GM21367 (cell line): ENCODE measurements around the gene C5.
A peak's percentile ranks its signal among the peaks of the same experiment; 100 is the strongest.
"Not testable (repeated sequence)": the region's sequence is repeated elsewhere in the genome, so short reads cannot be mapped to it uniquely, and the experiment has no call there.

ENCODE experiments used
- ATAC-seq: cut with Tn5 transposase; IDR thresholded peaks from one replicate; pipeline ENCODE4 v1.9.1; 2021; ENCODE audit not compliant: unreplicated experiment

C5 gene

GRCh38 chr9:120980951-120981350, 69.1 kb downstream of the C5 start:
- ATAC-seq, result no peak

DNA sequence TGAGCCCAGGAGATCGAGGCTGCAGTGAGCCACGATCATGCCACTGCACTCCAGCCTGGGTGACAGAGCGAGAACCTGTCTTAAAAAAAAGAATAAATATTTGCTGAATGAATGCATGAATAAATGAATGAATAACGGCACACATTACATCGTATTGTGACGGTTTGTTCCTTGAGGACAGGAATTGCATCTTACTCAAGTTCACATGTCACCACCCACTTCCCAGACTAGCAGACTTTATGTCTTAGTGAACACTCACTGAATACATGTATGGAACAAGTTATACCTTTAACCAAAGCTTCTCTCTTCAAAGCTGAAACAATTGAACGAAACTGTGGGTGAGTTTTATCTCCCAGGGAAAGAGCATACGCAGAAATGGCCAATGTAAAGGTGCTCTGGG, 70.3 kb downstream of the C5 start:
- no peak for ATAC-seq

GRCh38 chr9:120978987-120979386, 71.1 kb downstream of the C5 start:
- no peak for ATAC-seq

DNA sequence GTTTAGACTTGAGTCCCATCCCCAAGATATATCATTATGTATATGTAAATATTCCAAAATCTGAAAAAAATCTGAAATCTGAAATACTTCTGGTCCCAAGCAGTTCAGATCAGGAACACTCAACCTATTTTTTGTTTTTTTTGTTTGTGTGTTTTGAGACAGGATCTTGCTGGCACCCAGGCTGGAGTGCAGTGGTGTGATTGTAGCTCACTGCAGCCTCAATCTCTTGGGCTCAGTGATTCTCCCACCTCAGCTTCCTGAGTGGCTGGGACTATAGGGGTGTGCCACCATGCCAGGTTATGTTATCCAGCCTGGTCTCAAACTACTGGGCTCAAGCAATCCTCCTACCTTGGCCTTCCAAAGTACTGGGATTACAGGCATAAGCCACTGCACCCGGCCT, 72.8 kb downstream of the C5 start:
- no peak for ATAC-seq

DNA sequence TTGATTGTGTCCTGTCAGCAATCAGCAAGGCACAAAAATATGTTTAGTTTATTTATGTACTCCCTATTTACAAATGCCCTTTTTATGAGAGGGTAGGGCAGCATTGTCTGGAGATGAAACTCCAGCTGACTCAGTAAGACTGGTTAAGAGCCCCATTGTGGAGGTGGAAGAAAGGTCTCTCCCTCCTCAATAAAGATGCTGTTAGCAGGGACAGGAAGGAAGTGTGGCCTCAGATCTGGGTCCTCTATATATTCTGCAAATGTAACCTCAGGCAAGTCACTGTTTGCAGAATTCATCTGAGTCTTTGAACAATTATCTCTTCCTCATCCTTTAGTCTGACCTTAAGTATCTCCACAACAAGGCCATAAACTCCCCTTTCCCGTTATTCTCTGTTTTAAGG, 75.2 kb downstream of the C5 start:
- ATAC-seq, result no peak

GRCh38 chr9:120974181-120974580, 75.9 kb downstream of the C5 start:
- no peak for ATAC-seq

DNA sequence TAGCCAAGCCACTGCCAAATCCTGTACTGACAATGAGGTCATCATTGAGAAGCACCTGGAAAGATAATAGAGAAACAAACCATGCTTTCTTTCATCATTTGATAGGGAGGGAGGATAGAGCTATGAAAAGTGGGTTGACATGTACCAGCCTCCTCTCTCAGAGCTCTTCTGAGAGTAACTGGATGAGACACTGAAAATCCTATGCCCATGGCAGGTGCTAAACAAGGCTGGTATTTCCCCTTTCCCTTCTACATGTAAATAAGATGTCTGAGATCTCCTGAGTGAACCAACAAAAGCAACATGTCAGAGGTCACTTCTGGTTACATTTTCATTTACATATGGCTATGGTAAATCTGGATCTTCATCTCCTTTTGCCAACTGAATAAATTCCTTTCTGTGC, 78.1 kb downstream of the C5 start:
- no peak for ATAC-seq

DNA sequence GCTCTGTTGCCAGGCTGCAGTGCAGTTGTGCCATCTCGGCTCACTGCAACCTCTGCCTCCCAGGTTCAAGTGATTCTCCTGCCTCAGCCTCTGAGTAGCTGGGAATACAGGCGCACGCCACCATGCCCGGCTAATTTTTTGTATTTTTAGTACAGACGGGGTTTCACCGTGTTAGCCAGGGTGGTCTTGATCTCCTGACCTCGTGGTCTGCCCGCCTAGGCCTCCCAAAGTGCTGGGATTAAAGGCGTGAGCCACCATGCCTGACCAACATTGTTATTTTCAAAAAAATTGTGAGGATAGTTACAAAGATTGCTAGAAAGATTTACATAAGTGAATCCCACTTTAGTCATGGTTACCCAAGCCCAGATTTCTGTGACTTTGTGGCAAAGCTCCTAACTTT, 78.6 kb downstream of the C5 start:
- ATAC-seq, result not testable (repeated sequence)

DNA sequence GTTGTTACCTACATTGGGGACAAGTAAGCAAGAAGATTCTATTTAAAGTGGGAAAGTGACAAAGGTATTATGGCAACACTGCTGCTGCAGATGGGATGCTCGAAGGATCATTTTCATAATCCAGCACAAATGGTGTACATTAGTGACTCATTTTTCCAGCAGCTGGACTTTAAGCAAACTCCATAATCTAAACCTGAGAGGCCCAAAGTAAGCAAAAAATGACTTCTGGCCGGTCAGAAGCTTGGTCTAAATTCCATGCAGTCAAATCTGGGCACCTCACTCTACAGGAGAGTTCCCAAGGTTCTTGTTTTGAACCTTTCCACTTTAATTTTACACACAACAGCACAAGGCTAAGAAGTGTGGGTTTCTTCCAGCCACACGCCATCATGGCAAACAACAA, 79.8 kb downstream of the C5 start:
- ATAC-seq, result no peak

DNA sequence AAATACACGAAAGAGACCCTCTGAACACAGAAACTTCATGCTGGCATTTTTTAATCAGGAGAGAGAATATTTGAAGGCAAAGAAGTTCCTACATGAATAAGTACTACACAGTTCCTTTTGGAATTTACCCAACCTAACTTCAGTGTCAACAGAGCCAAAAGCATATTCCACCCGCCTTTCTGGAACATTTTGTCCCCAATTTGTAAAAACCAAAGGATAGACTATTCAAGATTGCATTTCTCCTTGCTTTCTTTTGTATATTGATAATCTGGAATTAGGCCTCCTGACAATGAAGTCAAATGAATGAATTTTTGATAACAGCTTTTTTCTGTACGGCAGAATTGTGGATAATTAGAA, 84.1 kb downstream of the C5 start:
- ATAC-seq, result no peak

GRCh38 chr9:120965344-120966012, 84.6 kb downstream of the C5 start:
- no peak for ATAC-seq

DNA sequence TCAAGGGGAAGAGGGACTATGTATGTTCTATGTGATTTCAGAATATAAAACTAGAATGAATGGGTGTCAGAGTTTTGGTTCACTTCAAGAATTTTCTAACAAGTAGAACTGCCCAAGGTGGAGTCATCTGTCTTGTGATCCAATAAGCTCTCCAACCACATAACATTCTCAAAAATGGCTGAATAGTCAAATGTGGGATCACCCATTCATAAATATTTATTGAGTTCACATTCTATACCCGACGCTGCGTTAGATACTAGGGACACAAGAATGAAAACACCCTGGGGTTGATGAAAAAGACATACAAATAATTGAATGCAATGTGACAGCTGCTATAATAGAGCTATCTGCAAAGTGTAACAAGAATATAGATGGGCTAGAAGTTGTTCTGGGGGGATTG, 88.1 kb downstream of the C5 start:
- no peak for ATAC-seq

- no peak for ATAC-seq
These were observed 90.1 kb downstream of the C5 start for GRCh38 chr9:120960001-120960400.

- no peak for ATAC-seq
These were observed 93.2 kb downstream of the C5 start for GRCh38 chr9:120956862-120957261.

DNA sequence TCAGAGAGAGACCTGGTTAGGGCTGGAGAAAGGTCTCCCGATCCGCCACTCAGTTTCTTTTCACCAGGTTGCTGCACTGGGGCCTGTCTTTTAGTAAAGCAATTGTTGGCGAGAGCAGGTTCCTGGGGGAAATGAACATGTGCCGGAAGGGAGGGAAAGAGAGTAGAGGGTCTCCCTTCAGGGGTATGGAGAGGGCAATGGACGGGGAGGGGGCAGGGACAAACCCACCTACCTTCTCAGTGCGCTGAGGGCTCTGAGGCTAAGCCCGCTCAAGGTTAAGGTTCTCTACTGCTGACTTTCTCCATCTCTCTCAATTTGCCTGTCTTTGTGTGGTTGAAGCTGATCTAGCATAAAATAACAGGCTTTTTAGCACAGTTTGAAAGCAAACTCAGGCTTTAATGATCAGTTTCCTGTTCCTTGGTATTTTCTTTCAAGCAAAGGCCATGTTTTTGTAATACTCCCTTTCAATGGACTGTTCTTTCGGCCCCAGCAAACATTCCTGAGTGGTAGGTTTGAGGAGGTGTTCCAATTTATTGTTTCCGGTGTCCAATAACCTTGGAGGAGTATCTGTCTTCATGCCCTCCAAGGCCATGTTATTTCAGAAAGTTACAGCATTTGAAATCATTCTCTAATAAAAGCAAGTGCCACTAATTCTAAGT, 98.0 kb downstream of the C5 start:
- no peak for ATAC-seq

- no peak for ATAC-seq
These were observed 99.4 kb downstream of the C5 start for GRCh38 chr9:120950421-120951388.

DNA sequence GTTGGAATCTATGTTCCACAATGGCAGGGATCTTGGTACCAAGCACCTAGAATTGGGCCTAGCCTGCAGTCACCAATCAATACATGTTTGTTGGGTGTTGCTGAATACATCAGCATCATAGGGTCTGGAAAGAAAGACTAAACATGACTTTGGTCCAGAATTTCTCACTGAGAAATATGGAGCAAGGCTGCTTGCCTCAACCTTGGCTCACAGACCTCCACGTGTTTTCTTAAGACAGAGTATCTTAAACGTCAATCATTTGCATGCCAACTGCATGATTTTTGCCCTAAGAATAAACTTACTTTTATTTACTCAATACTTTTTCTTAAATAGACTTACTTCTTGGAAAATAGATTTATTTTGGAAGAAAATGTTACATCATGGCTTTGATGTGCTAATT, 100.8 kb downstream of the C5 start:
- ATAC-seq, result no peak

GRCh38 chr9:120948824-120949223, 101.3 kb downstream of the C5 start:
- no peak for ATAC-seq

DNA sequence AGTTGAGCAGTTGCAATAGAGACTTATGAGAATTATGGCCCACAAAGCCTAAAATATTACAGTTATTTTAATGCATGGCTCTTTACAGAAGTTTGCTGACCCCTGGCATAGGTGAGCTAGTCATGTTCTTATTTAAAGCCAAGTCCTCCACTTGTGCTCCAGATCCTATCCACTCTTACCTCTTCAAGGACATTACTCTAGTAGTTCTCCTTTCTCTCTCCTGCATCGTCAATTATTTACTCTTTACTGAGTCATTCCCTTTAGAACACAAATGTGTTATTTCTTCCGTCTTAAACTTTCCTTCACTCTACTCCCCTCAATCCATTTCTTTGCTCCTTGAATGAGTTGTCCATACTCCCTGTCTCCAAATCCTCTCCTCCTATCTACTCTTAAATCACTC, 102.9 kb downstream of the C5 start:
- no peak for ATAC-seq

DNA sequence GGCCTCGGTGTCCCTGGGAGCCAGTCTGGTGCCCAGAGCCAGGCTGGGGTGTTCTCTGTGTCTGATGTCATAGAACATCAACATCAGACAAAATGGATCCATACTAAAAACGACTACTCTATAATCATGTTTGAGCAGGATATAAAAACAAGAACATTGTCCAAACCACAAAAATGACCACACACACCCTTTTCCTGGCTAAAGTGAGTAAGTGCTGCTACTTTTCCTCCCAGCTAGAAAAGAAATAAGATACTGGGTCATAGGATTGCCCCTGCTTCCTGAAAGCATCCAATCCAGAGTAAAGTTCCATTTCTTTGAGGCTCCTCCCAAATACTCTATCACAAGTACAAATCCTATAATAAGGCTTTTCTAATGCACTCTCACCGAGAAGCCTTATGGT, 103.8 kb downstream of the C5 start:
- ATAC-seq, result no peak

GRCh38 chr9:120944948-120945347, 105.1 kb downstream of the C5 start:
- no peak for ATAC-seq

DNA sequence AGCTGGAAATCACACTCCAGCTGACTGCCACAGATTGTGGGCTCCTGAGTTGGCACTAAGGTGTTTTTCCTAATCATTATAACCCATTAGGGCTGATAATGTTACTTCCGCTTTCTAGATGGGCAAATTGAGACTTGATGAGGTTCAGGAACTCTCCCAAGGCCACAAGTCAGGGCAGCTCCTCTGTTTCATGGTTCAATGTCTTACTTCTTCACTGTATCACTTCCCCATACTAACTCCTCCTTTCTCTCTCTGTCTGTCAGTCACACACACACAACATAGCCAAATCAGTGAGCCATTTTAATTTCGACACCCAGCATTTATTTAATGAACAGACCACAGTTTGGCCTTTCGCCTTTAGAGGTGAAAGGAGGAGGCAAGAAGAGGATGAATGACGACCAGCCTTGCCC, 105.6 kb downstream of the C5 start:
- peak; percentile 94 for ATAC-seq
